H1 (cell line): ENCODE results near the gene KIAA1671. TPM values are rescaled to one million over a fixed set of nuclear protein-coding genes. Genes with fewer than 3 reads are reported as not detected.

Source experiments
- EZH2 ChIP-seq: fragments of 200-600 bp; sonication (generic); IDR thresholded peaks from 2 replicates; pipeline ENCODE4 v1.7.1; 2012; ENCODE audit warnings: low read depth, mild to moderate bottlenecking, moderate library complexity, low read length, inconsistent platforms; ENCODE audit not compliant: severe bottlenecking
- POLR2A ChIP-seq, 2 experiments: IDR thresholded peaks; 1 replicate in 1 of 2; 2 replicates in 1 of 2; pipeline ENCODE4 v1.6.1; 2011; ENCODE audit warnings: low read depth in 2 of 2, low read length in 2 of 2, mild to moderate bottlenecking in 2 of 2; ENCODE audit errors: control extremely low read depth in 1 of 2
- RNF2 ChIP-seq: fragments of 200-900, 300-1000 bp; sonication (generic); IDR thresholded peaks from 2 replicates; pipeline ENCODE4 v1.7.1; 2016; ENCODE audit warnings: borderline replicate concordance, low read depth, mild to moderate bottlenecking, antibody characterized with exemption, low read length; ENCODE audit not compliant: poor library complexity, severe bottlenecking; ENCODE audit errors: missing control alignments
- ZNF274 ChIP-seq: IDR thresholded peaks from 2 replicates; pipeline ENCODE4 v1.7.0; 2012; ENCODE audit warnings: low read length, borderline replicate concordance; ENCODE audit errors: extremely low read depth
- polyA plus RNA-seq, 7 experiments: library from polyadenylated mRNA; depleted of rRNA in 3 of 7; stranded (reverse) in 5 of 7; unstranded in 2 of 7; fragments of >200 nt in 5 of 7; fragments of 200-250 nt in 2 of 7; gene quantifications; 1 replicate in 5 of 7; 2 replicates in 1 of 7; 4 replicates in 1 of 7; pipeline versions ENCODE4 v1.2.1 to v1.2.3, GENCODE V29; 2011 to 2013; ENCODE audit warnings: missing spikeins in 2 of 7, mixed read lengths in 2 of 7
- total RNA-seq: library from RNA; stranded (reverse); fragmentation: NEBNext Ultra II Directional; extraction: Animal tissue kit (Norgen Biotek cat#: 25700); gene quantifications from 2 replicates; pipeline ENCODE4 v1.2.1, GENCODE V29; 2021

The KIAA1671 gene
- total and polyA plus RNA-seq, 2 of the 8 experiments (the other 6 are each of a cell fraction or from before 2014, with no cell fraction given) = 6.4 to 23.9 TPM

- TF ChIP-seq EZH2 (no peak), POLR2A (IDR thresholded peaks at IDR 0.05; ENCODE audit: control extremely low read depth in 1 of 2, low read depth in 2 of 2, low read length in 2 of 2) (no peak), RNF2 (no peak), ZNF274 (no peak)
Measured at GRCh38 chr22:24975125-24975640, 22.7 kb downstream of the KIAA1671 start (continued).
